HG02870 (cell line): ENCODE results near the gene LRRN4.

ENCODE experiments used
- ATAC-seq: cut with Tn5 transposase; IDR thresholded peaks from one replicate; pipeline ENCODE4 v1.9.1; 2021; ENCODE audit warnings: mild to moderate bottlenecking, moderate library complexity; ENCODE audit not compliant: unreplicated experiment

The LRRN4 gene

GRCh38 chr20:6053776-6054688, at the start of gene LRRN4:
LRRN4 (minus strand) TSS chr20:6054060; CDS start chr20:6052799, 1,261 bp downstream.
- ATAC-seq: no peak

- ATAC-seq: no peak
Observed at GRCh38 chr20:6103301-6103700, 49.4 kb upstream of the LRRN4 start.

- no peak for ATAC-seq
Observed at GRCh38 chr20:6101346-6101745, 47.5 kb upstream of the LRRN4 start.

- no peak for ATAC-seq
Observed at GRCh38 chr20:6100246-6100645, 46.4 kb upstream of the LRRN4 start.

GRCh38 chr20:6099819-6100218, 46.0 kb upstream of the LRRN4 start:
- ATAC-seq: no peak

GRCh38 chr20:6095409-6095808, 41.5 kb upstream of the LRRN4 start:
- ATAC-seq: no peak

- no peak for ATAC-seq
Observed at GRCh38 chr20:6094565-6094964, 40.7 kb upstream of the LRRN4 start.

- ATAC-seq: no peak
Observed at GRCh38 chr20:6094063-6094462, 40.2 kb upstream of the LRRN4 start.

GRCh38 chr20:6091661-6092060, 37.8 kb upstream of the LRRN4 start:
- no peak for ATAC-seq

- no peak for ATAC-seq
Observed at GRCh38 chr20:6086868-6087267, 33.0 kb upstream of the LRRN4 start.

GRCh38 chr20:6083926-6084325, 30.1 kb upstream of the LRRN4 start:
- ATAC-seq: no peak

- ATAC-seq: no peak
Observed at GRCh38 chr20:6081236-6081635, 27.4 kb upstream of the LRRN4 start.

GRCh38 chr20:6079016-6079415, 25.2 kb upstream of the LRRN4 start:
- no peak for ATAC-seq

- ATAC-seq: no peak
Observed at GRCh38 chr20:6075428-6076219, 21.8 kb upstream of the LRRN4 start.

- no peak for ATAC-seq
Observed at GRCh38 chr20:6074784-6075183, 20.9 kb upstream of the LRRN4 start.

- peak; percentile 70 for ATAC-seq
Observed at GRCh38 chr20:6074145-6074561, 20.3 kb upstream of the LRRN4 start.

- no peak for ATAC-seq
Observed at GRCh38 chr20:6070829-6071695, 17.2 kb upstream of the LRRN4 start.

- ATAC-seq: no peak
Observed at GRCh38 chr20:6069669-6070068, 15.8 kb upstream of the LRRN4 start.

- ATAC-seq: no peak
Observed at GRCh38 chr20:6067763-6068318, 14.0 kb upstream of the LRRN4 start.

GRCh38 chr20:6066582-6066981, 12.7 kb upstream of the LRRN4 start:
- ATAC-seq: no peak

GRCh38 chr20:6061544-6061943, 7.7 kb upstream of the LRRN4 start:
- no peak for ATAC-seq
